GM21423 (cell line): ENCODE measurements around the gene EML5.
"Not testable (repeated sequence)": the region's sequence is repeated elsewhere in the genome, so short reads cannot be mapped to it uniquely, and the experiment has no call there.

Source experiments
- ATAC-seq: cut with Tn5 transposase; IDR thresholded peaks from one replicate; pipeline ENCODE4 v1.9.1; 2021; ENCODE audit warnings: mild to moderate bottlenecking, moderate library complexity; ENCODE audit not compliant: unreplicated experiment

The EML5 gene

DNA sequence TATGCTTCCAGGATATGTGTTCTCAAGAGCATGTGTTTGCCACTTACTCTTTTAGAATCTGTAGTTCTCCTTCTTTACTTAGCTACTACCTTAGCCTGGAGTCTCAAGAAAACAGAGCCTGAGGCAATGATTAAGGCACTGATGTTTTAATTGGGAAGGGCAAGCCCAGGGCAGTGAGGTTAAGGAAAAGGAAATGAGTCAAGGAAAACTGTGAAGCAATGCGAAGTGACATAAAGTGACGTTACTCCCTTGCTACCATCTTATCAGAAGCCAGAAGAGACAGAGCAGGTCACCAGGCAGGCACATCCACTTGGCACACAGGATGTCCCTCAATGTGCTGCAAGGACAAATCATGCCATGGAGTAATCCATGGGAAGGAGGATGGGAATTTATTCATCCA is 11.3 kb upstream of the EML5 start:
- no peak for ATAC-seq

DNA sequence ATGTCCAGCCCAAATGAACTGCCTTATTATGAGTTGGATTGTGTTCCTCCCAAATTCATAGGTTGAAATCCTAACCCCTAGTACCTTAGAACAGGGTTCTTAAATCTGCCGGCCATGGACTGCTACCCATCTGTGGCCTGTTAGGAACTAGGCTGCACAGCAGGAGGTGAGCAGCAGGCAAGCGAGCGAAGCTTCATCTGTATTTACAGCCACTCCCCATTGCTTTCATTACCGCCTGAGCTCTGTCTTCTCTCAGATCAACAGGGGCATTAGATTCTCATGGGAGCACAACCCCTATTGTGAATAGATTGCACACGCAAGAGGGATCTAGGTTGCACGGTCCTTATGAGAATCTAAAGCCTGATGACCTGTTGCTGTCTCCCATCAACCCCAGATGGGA is 9.8 kb upstream of the EML5 start:
- no peak for ATAC-seq

DNA sequence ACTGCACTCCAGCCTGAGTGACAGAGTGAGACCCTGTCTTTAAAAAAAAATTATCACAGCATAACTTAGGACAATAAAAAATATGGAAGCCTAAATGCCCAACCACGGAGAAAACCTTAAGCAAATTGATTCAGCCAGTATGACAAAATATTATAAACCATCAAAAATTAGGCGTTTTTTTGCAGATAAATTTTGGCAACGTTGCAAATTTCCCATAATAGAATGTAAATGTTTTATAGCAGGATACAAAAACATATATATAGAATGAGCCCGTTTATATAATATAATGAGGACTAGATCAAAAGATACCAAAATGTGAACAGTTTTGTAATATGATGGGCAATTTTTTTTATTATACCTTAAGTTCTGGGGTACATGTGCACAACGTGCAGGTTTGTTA is 6.8 kb upstream of the EML5 start:
- no peak for ATAC-seq

DNA sequence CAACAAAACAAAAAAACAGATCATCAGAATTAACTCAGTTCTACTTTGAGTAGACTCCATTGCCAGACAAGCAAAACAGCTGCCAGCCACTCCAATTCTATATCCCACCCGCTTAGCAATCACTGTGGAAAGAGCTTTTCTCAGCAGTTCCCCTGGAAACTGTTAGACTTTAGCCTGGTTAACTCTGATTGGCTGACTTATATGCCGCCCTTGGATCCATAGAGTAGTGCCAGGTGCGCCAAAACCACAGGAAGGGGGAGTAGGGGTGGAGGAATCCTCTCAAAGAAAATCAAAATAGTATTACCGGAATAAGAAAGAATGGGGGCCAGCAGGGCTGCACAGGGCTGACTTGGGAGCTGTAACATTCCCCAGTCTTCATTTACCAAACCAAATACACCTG is 5.4 kb upstream of the EML5 start:
- ATAC-seq: no peak

DNA sequence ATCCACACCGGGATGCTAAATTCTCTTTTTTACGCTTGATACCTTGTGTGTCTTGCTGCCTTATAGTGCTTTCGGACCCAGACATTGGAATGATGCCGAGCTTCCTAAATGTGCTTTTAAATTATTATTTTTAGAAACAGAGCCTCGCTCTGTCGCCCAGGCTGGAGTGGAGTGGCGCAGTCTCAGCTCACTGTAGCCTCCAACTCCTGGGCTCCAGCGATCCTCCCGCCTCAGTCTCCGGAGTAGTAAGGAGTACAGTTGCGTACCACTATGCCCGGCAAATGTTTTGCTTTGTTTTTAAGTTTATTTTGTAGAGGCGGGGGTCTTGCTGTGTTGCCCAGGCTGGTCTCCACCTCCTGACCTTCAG is 489 bp upstream of the EML5 start:
- no peak for ATAC-seq

DNA sequence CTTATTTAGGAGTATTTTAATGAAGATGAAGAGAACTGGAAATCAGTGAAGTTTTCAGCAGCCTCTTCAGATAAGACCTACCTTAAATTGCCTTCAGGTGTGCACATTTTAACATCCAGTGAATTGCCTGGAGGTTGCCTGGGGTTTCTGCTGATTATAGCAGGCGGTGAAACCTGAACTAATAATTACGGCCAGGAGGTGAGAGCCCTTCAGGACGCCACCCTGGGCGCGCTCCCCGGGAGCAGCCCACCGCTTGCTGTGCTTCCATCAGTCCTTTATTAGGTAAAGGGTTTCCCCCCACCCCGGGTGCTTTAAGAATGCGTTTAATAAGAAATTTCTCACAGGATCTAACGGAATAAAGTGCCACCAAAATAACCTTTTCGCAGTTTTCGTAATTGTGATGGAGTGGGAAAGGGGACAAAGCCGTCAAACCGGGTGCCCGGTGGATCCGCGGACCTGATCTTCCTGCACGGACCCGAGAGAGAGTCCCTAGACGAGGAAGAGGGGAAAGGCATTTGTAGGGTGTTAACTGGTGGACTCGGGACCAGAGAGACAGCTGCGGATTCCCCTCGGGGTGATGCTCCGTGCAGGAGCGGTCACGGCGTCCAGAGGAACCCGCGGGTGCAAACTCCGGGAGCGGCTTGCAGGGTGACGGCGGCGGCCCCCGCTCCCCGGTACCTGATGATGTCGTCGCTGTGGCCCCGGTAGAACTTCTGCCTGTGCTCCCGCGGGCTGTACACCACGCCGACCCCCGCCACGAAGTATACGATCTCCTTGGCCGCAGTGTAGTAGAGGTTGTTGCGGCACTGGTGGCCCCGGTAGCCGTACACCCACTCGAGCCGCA is 902 bp downstream of the EML5 start:
- ATAC-seq: peak; percentile 2

DNA sequence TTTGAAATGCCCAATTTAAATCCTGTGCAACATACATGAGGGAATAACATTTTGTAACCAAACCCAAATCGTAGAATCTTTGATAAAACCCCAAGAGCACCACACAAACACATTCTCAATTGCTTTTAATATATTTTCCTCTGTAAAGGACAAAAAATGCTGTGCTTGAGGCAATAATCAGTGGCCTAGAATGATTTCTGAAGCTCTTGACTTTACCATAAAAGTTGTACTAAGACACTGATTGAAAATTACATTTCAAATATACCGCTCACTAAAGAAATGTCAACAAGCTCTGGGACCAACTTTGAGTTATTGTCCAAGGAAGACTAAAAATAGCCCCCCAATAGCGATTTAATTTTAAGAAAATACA is 1.5 kb downstream of the EML5 start:
- ATAC-seq: no peak

DNA sequence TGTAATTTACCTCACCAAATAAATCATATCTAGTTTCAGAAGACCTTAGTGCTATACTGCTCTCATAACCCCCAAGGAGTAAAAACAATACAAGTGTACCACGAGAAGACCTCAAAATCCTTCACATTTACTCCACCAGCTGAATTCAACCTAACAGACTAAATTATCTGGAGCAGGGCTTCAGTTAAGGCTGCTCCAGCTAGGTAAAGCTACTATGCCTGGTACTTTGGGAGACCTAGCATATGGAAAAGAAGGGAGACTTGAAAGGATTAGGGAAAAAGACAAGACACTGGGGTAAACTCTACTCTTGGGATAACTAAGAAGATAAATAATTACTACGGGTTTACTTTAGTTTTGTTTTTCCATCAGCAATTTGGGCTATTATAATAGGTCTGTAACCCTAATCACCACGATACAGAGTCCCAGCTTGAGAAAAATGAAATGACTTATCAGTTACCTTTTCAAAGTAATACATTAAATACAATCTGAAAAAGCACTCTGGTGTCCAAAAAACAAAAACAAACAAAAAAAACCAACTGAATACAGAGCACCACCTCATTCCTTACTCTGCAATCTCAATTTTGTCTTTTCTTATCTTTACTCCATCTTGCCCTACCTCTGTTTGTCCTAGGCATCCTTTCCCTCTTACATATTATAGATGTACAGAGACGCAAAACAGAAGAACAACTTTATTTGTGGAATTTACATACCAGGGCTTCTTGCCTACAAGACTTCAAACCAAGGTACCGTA is 2.1 kb downstream of the EML5 start:
- no peak for ATAC-seq

DNA sequence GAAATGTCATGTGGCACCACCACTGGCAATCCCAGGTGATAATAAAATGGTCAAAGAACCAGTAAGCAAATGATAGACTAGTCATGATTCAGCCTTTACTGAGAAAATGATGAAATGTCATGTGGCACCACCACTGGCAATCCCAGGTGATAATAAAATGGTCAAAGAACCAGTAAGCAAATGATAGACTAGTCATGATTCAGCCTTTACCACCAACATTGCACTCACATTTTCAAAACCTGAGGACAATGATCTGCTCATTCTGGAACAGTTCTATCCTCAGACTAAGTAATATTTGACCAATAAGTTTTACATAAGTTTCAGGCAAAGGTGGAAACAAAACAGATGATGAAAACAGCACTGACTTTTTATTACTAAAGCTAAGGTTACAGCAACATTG is 3.2 kb downstream of the EML5 start:
- not testable (repeated sequence) for ATAC-seq

DNA sequence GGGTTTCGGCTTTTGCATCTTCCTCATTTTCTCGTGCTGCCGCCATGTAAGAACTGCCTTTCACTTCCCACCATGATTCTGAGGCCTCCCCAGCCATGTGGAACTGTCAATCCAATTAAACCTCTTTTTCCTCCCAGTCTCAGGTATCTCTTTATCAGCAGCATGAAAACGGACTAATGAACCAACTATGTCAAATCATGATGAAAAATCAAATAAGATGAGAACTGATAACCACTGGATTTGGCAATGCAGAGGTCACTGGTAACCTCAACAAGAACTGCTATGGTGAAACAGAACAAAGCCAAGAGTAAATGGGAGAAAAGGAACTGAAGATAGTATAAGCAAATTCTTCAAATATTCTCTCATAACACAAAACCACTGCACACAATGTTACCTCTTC is 6.0 kb downstream of the EML5 start:
- no peak for ATAC-seq

DNA sequence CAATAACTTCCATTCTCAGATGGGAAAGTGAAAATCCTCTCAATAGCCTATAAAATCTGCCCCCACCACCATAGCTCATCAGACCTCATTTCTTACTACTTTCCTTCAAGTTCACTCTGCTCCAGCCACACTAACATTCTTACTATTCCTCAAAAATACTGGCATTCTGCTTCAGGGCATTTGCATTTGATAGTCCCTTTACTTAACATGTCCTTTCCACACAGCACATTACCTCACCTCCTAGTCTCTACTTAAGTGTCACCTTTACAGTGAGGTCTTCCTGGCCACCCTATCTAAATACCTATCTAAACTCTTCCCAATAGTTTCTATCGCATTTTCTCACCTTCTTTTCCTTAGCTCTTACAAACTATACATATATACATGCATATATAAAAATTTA is 6.8 kb downstream of the EML5 start:
- ATAC-seq: no peak

DNA sequence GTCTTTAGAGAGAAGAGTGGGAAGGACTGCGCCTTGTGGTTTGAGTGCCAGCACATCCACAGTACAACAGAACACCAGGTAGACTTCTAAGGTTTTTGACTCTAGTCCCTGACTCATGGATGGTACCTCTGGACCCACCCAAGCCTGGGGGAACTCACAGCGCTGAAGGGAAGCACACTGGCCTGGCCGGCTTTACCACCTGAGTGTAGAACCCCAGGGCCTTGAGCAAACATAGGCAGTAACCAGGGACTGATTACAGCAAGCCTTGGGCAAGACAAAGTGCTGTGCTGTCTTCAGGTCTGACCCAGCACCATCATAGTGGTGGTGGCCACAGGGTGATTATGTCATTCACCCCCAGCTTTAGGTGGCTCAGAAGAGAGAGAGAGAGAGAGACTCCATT is 17.2 kb downstream of the EML5 start:
- ATAC-seq: no peak

DNA sequence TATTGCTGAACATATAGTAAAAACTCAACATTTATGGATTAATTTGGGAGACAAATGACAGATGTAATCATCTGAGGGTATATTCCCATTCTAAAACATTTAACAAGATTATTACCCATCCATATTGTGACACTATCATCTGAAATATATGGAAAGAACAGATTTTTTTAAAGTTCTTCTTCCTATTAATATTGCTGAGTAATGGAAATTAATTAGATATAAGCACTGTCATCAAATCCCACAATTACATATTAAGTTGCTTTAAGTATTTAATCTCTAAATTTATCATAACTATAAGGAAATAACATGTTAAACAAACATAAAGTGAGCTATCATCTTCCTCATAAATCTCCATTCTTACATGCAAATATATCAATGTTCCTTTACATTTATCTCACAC is 22.0 kb downstream of the EML5 start:
- no peak for ATAC-seq

DNA sequence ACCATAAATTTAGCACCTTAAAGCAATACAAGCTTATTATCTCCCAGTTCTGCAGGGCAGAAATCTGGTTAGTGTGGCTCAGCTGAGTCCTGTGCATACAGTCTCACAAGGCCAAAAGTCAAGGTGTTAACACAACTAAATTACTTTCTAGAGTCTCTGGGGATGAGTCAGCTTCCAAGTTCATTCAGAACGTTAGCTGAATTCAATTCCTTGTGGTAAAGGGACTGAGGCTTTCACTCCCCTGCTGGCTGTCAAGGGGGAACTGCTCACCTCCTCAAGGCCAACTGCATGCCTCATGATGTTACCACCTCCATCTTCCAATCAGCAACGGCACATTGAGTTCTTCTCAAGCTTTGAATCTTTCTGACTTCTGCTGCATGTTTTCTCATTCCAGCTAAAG is 27.6 kb downstream of the EML5 start:
- ATAC-seq: no peak

DNA sequence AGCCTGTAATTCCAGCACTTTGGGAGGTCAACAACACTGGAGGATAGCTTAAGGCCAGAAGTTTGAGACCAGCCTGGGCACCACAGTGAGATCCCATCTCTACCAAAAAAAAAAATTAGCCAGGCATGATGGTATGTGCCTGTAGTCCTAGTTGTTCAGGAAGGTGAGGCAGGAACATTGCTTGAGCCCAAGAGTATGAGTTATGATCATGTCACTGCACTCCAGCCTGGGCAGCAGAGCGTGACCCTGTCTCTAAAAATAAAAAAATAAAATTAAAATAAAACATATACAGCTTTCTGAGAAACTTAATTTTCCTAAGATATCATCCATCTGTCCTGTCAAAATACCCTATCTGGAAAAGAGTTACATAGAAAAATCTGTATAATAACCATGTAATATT is 38.9 kb downstream of the EML5 start:
- ATAC-seq: no peak

DNA sequence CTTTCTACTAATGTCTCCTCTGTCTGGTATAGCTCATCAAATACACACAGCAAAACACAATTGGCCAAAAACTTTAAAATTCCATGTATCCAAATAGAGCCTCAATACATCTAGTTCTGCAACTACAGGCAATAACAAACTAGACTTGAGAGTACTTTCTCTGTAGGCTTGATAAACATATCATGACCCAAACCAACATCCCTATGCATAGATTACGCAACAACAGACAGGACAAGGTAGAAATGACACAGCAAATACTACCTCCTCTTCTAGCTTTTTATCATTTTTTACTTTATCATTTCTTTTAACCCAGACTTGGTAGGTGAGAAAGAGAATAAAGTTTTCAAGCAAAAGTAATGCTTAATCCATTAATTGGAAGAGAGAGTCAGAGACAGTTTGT is 41.8 kb downstream of the EML5 start:
- no peak for ATAC-seq

DNA sequence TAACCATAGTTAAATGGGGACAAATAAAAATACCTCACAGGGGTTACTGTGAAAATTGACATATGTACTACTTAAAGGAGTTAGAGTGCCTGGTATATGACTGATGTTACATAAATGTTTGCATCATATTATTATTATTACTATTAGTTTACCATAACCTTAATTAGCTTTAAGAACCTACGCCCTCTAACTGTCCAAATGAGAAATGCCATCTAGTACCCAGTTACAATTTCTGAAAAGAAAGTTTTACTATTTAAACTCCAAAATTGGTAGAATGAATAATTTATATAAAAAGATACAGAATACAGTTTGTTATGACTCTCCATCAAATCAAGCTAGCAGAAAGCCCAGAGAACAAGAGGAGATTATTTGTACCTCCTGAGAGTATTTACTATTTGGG is 42.3 kb downstream of the EML5 start:
- ATAC-seq: no peak

DNA sequence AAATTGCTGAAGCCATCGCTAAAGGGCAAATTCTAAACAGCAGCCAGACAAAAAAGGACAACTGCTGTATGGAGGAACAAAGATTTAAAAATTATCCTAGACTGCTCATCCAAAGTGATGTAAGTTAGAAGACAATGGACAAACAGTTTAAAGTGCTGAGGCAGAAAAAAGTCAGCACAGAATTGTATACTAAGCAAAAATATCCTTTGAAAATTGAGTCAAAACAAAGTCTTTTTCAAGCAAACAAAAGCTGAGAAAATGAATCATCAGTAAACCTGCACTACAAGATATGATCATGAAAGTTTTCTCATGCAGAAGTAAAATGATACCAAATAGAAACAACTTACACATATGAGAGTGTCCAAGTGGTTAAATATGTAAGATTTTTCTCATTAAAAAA is 43.6 kb downstream of the EML5 start:
- no peak for ATAC-seq

DNA sequence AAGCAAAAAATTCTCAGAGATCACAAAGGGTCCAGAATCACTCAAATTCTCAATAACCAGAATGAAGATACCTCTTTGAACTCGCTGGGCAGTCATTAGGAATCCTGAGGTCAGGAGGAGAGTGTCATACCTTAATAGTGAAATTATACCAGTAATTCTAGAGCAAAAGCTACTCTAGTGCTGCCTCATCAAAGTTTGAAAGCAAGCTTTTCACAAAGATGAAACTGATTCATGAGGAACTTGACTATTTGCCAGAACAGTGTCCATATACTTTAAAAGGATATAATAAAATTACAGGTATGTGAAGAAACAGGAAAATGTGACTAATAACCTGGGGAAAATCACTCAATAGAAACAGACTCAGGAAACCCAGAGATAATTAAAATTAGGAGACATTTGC is 44.5 kb downstream of the EML5 start:
- no peak for ATAC-seq

DNA sequence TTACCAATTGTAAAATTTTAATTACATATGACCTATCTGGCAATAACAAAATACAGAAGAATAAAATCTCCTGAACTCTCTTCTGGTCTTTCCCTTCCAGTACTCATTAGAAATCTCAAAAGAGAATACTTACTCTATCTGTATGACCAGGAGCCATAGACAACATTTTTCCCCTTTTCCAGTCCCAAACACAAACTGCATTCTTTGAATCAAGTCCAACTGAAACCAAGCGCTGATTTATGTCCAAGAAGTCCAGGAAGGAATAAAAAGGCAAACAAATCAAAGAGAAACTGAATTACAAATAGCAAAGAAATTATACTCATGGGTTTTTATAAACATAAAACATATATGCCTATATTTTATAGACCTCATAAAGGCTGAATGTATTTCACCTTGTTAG is 46.7 kb downstream of the EML5 start:
- ATAC-seq: no peak

DNA sequence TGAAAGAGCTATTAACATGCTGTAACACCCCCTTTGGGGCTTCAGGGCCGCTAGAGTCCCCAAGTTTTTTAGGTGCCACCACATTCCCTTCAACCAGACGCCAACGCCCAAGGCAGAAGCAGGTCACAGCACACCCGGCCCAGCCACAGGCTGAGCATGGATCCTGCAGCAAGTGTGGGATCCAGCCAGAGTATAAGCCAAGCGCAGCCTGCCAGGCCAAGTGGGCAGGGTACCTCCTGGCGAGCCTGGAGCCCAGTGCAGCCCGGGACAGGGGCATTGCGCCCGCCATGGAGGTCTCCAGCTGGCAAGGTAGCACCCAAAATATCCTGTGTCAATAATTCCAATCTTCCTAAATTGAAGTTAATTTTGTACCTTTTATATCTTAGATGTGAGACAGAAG is 55.5 kb downstream of the EML5 start:
- ATAC-seq: no peak

DNA sequence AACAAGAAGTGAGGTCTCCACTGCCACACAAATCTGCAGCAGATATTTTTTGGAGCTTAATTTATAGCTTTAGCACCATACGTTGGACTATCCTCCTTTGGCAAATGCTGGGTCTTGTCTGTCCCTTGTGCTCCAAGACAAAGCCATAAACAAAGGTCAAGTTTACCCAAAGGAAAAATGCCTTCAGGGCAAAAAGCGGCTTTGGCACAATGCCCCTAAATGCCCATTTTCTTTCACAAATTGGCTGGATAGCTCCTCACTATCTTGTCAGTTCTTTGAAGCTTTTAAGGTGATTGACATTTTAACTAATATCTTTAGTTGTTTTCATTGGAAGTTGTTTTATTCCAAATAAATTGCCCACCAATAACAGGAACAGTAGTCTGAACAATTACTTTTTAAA is 59.6 kb downstream of the EML5 start:
- ATAC-seq: no peak

DNA sequence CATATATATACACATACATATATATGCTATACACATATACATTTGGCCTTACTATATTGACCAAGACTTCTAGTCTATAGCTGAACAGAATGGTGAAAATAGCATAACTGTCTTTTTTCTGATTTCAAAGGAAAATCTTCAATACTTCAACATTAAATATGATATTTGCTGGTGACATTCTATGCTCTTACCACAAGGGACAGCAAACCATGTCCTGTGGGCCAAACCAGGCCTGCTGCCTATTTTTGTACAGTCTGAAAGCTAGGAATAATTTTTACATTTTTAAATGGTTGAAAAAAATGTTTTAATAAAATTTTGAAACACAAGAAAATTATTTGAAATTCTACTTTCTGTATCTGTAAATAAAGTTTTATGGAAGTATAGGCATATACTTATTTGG is 63.6 kb downstream of the EML5 start:
- ATAC-seq: no peak
